ENCODE measurements around the gene FGFR3.

FGFR3 gene

DNA sequence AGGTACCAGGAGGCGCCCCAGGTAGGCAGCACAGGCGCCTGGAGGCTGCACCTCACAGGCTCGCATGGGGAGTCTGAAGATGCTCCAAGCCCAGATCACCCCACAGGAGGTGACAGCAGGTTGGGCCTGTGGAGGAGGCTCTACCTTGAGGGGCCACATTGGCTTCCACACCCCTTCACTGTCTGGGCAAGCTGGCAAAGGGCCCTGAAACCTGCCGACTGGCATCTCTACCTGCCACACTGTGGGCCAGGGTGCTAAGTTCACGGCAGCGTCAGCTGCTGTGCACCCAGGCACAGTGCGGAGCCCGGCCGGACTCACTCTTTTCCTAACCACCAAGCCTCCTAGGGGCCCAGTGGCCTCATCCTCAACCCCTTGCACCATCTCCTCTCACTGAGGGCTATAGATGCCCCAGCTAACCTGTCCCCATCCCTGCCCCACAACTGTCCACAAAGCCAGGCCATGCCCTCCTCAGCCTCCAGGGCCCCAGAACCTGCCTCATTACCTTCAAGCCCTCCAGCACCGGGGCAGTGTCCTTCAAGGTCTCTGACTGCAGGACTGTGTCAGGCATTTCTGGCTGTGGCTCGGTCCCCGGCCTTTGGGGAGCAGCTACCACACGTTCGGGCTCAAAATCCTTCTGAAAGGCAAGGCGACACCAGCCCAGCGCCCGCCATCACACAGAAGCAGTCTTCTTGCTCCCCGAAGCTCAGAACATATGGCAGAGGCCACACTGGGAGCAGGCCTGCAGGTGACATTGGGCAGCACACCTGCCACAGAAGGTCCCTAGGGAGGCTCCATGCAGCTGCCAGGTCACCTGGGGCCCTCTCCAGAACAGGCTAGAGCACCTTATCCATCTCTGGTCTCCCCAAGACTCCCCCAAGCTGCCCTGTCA lies 28.8 kb downstream of the FGFR3 start:
- no peak overlapping the region for H3K4me3 ChIP-seq (ENCODE audit: low read length)
- TF ChIP-seq, protein P1, sequence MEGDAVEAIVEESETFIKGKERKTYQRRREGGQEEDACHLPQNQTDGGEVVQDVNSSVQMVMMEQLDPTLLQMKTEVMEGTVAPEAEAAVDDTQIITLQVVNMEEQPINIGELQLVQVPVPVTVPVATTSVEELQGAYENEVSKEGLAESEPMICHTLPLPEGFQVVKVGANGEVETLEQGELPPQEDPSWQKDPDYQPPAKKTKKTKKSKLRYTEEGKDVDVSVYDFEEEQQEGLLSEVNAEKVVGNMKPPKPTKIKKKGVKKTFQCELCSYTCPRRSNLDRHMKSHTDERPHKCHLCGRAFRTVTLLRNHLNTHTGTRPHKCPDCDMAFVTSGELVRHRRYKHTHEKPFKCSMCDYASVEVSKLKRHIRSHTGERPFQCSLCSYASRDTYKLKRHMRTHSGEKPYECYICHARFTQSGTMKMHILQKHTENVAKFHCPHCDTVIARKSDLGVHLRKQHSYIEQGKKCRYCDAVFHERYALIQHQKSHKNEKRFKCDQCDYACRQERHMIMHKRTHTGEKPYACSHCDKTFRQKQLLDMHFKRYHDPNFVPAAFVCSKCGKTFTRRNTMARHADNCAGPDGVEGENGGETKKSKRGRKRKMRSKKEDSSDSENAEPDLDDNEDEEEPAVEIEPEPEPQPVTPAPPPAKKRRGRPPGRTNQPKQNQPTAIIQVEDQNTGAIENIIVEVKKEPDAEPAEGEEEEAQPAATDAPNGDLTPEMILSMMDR (IDR thresholded peaks at IDR 0.05; ENCODE audit: insufficient read depth, low read depth, low read length, missing control alignments): no peak
- no peak for DNase-seq (ENCODE audit: low read depth)

- no peak overlapping the region for H3K4me3 ChIP-seq (ENCODE audit: low read length)
- DNase-seq (ENCODE audit: low read depth): no peak
- TF ChIP-seq, protein P1 (IDR thresholded peaks at IDR 0.05; ENCODE audit: insufficient read depth, low read depth, low read length, missing control alignments): no peak
These were observed 29.8 kb downstream of the FGFR3 start for GRCh38 chr4:1822568-1823544.

DNA sequence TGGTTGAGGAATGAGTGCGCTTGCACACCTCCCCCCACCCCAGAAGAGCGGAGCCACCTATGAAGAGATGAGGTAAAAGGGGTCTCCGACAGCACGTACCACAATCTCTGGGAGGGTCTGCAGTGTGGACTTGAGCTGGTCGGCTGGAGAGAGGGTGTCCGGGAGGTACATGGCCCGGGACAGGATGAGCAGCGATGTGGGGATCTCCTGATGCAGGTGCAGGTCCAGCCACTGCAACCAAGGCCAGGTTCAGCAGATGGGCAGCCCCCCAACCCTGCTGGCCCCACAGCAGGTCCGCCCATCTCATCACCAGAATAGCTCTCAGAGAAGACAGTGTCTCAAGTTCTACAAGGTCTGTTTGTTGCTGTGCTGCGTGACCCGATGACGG lies 30.4 kb downstream of the FGFR3 start:
- H3K4me3 ChIP-seq (ENCODE audit: low read length): no peak overlapping the region
- DNase-seq (ENCODE audit: low read depth): no peak
- TF ChIP-seq, protein P1 (IDR thresholded peaks at IDR 0.05; ENCODE audit: insufficient read depth, low read depth, low read length, missing control alignments): no peak

- no peak for DNase-seq (ENCODE audit: low read depth)
- H3K4me3 ChIP-seq (ENCODE audit: low read length): no peak overlapping the region
- TF ChIP-seq, protein P1 (IDR thresholded peaks at IDR 0.05; ENCODE audit: insufficient read depth, low read depth, low read length, missing control alignments): no peak
These were observed 31.7 kb downstream of the FGFR3 start for GRCh38 chr4:1824746-1825145.

- H3K4me3 ChIP-seq (ENCODE audit: low read length): no peak overlapping the region
- TF ChIP-seq, protein P1 (IDR thresholded peaks at IDR 0.05; ENCODE audit: insufficient read depth, low read depth, low read length, missing control alignments): no peak
- no peak for DNase-seq (ENCODE audit: low read depth)
These were observed 32.2 kb downstream of the FGFR3 start for GRCh38 chr4:1825326-1825725.

DNA sequence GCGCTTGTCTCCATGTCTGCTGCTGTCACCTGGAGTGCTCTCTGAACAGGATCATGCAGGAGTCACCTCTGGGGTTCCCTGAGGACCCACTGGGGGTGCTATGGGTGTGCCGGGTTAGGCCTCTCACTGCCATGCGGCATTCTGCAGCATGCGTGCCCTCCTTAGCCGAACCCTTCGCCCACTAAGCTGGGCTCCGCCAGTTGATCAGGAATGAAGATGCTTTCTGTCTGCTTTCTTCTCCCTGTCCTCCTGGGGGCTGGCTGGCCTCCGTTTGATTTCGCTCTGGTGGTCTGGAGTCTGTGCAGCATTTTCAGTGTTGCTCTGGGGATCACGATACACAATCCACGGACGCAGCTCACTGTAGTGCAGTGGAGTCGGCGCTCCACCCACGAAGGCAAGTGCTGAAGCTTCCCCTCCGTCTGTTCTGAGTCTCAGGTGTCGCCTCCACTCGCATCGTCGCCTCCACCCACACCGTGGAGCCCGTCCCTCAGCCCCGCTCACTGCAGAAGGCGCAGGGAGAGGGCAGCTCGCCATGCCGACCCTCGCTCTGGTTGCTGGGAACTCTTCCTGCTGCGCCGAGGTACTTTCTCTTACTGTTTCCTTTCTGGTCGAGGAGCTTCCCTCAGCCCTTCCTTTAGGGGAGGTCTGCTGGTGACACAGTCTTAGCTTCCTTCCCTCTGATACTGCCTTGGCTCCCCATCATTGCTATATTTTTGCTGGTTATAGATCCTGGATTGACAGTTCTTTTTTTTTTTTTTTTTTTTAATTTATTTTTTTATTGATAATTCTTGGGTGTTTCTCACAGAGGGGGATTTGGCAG lies 33.6 kb downstream of the FGFR3 start:
- TF ChIP-seq, protein P1 (IDR thresholded peaks at IDR 0.05; ENCODE audit: insufficient read depth, low read depth, low read length, missing control alignments): no peak
- DNase-seq (ENCODE audit: low read depth): no peak
- H3K4me3 ChIP-seq (ENCODE audit: low read length): no peak overlapping the region

All from epithelial cell of esophagus (primary cell).